ENCODE results near the gene ZSCAN26.

DNA sequence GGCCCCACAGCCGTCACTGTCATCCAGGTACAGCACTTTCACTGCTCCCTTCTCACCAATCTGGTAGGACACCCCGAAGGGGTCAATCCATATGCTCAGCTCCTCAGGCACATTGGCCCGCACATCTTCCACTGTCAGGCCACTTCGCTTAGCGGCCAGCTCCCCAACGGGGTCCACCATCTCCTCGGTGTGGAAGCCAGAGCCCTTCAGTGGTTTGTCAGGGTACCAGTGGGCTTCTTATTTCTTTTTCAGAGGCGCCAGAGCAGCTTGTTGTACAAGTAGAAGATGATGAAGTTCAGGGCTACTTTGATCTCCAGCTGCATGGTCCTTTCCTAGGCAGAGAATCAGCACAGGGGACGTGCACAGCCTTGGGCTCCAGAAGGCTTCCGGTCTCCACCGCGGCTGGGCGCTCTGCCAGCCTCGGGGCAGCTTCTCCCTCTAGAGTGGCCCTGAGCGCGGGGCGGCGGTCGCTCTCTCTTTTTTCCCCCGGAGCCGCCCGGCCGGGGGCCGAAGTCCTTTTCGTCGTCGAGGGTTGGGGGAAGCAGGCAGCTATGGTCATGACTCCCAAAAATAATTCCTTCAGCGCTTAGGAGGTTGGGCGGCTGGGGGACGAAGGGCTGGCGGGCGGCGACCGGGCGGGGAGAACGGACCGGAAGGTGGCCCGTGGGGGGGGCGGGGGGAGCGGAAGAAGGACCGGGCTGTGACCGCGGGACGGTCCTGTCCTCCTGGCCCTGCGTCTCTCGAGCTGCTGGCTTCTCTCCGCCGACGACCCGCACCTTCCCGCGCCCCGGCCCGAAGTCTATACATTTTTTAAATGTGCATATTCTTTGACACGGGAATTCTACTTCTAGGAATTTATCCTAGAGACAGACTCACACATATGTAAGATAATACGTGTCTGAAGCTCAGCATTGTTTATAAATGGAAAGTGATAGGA, 48.4 kb upstream of the ZSCAN26 start:
- TF ChIP-seq, protein P1, sequence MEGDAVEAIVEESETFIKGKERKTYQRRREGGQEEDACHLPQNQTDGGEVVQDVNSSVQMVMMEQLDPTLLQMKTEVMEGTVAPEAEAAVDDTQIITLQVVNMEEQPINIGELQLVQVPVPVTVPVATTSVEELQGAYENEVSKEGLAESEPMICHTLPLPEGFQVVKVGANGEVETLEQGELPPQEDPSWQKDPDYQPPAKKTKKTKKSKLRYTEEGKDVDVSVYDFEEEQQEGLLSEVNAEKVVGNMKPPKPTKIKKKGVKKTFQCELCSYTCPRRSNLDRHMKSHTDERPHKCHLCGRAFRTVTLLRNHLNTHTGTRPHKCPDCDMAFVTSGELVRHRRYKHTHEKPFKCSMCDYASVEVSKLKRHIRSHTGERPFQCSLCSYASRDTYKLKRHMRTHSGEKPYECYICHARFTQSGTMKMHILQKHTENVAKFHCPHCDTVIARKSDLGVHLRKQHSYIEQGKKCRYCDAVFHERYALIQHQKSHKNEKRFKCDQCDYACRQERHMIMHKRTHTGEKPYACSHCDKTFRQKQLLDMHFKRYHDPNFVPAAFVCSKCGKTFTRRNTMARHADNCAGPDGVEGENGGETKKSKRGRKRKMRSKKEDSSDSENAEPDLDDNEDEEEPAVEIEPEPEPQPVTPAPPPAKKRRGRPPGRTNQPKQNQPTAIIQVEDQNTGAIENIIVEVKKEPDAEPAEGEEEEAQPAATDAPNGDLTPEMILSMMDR (IDR thresholded peaks at IDR 0.05) = no peak
- no peak for TF ChIP-seq POLR2A (IDR thresholded peaks at IDR 0.05)
